Measurements from ENCODE around the gene INPP4A. TPM values are rescaled to one million over a fixed set of nuclear protein-coding genes. Genes with fewer than 3 reads are reported as not detected.

INPP4A gene
- total RNA-seq, 6 donors from 2014 or later, result 23.3 to 93.2 (median 36.5) TPM

DNA sequence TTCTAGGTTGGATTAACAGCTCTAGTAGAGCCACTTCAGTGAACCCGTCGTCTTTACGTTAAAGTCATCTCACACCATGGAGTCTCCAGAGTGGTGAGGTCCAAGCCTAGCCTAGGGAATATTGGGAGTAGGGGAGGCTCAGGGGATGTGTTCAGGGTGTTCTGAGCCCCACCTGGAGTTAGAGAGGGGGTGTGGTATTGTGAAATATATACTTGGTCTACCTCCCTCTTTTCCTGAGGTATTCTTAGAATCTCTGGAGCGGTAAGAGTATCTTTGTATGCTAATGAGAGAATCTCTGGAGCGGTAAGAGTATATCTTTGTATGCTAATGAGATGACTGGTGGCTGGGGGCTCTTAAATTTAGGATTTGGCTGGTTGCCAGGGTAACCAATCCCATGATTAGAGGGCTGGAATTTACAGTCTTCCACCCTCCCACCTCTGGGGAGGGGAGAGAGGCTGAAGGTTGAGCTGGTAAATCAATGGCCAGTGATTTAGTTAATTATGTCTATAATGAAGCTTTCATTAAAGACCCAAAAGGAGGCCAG, 69.5 kb downstream of the INPP4A start:
- ATAC-seq (ENCODE audit: low FRiP score in 2 of 2) (no peak), DNase-seq (no peak)
- TF ChIP-seq EP300 (IDR thresholded peaks at IDR 0.05) (no peak), POLR2A (IDR thresholded peaks at IDR 0.05) (no peak), POLR2AphosphoS5 (IDR thresholded peaks at IDR 0.05) (no peak)
- TF ChIP-seq, protein P1, sequence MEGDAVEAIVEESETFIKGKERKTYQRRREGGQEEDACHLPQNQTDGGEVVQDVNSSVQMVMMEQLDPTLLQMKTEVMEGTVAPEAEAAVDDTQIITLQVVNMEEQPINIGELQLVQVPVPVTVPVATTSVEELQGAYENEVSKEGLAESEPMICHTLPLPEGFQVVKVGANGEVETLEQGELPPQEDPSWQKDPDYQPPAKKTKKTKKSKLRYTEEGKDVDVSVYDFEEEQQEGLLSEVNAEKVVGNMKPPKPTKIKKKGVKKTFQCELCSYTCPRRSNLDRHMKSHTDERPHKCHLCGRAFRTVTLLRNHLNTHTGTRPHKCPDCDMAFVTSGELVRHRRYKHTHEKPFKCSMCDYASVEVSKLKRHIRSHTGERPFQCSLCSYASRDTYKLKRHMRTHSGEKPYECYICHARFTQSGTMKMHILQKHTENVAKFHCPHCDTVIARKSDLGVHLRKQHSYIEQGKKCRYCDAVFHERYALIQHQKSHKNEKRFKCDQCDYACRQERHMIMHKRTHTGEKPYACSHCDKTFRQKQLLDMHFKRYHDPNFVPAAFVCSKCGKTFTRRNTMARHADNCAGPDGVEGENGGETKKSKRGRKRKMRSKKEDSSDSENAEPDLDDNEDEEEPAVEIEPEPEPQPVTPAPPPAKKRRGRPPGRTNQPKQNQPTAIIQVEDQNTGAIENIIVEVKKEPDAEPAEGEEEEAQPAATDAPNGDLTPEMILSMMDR (IDR thresholded peaks at IDR 0.05), result no peak
- H3K4me3 ChIP-seq, result no peak overlapping the region
- H3K9me3 ChIP-seq, result no peaks in the 10 kb centered on the region
- H3K27me3 ChIP-seq, result no peaks in the 10 kb centered on the region
- WGBS, 2 donors, result 98 to 99% methylated on average over 5 of the region's 5 CpGs
- H3K36me3 ChIP-seq, result no peaks in the 10 kb centered on the region
- no peak overlapping the region for H3K27ac ChIP-seq
- peaks cover 8 to 42% (median 10%) of the 10 kb centered on the region in 4 donors for H3K4me1 ChIP-seq

DNA sequence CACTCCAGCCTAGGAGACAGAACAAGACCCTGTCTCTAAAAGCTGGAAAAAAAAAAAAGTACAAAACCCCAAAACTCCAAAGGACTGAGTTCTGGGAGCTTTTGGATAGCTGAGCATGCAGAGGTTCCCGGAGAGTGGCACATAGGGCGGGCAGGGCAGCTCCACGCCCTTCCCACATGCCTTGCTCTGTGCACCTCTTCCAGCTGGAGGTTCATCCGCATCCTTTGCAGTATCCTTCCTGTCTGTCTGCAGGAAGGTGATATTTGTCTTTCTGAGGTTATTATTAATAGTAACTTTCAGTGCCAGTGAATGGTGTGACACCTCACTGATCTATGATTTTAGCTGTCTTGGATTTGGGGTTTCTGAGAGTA, 70.2 kb downstream of the INPP4A start:
- ATAC-seq (ENCODE audit: low FRiP score in 2 of 2) (no peak), DNase-seq (no peak)
- WGBS, 2 donors, result 66 to 83% methylated on average over 4 of the region's 4 CpGs
- Histone ChIP-seq H3K4me1 (peaks cover 5 to 36% (median 8%) of the 10 kb centered on the region in 4 donors), H3K9me3 (no peaks in the 10 kb centered on the region), H3K4me3 (no peak overlapping the region), H3K36me3 (peaks cover 0 to 3% (median under 1%) of the 10 kb centered on the region in 4 donors), H3K27ac (peak overlapping the region in 1 of 4 donors; percentile 42), H3K27me3 (no peaks in the 10 kb centered on the region)
- TF ChIP-seq EP300 (IDR thresholded peaks at IDR 0.05) (no peak), POLR2AphosphoS5 (IDR thresholded peaks at IDR 0.05) (no peak), POLR2A (IDR thresholded peaks at IDR 0.05) (no peak)
- TF ChIP-seq, protein P1 (IDR thresholded peaks at IDR 0.05), result no peak

DNA sequence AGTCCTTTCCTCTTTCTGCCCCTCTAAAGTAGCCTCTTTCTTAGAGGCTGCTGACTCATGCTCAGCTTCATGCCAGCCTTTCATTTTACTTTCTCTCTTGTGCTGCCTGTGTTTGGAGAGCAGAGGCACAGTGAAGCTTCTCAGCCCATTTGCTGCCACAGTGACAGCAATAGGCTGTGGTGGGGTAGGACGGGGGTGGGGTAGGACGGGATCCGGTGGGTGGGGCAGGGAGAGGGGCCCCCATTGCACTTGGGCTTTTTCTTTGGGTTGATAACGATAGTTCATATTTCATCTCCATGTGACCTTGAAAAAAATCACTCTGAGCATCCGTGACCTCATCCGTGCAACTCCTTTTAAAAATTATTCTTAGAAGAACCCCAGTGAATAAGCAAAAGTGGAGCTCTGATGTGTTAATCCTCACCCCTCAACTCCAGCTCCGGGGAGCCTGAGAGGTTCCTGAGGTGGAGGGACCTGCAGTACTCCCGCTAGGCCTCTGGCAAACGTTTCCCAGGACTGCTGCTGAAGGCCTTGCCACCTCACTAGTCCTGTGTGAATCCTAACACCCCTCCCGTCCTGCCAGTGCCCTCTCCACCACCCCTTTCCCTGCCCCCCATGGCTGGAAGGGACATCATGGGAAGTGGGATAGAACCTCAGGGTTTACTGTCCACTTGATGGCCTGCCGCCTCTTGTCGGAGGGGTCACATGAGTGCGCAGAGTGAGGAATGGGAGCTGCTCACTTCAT, 70.8 kb downstream of the INPP4A start:
- H3K4me1 ChIP-seq, result peaks cover 5 to 36% (median 8%) of the 10 kb centered on the region in 4 donors
- WGBS, 2 donors, result 78% methylated on average over 13 of the region's 13 CpGs
- peaks cover 0 to 8% (median 2%) of the 10 kb centered on the region in 4 donors for H3K36me3 ChIP-seq
- ATAC-seq (ENCODE audit: low FRiP score in 2 of 2), result peak in 1 of 2 donors; percentile 17
- TF ChIP-seq POLR2AphosphoS5 (IDR thresholded peaks at IDR 0.05), result no peak
- no peak for TF ChIP-seq POLR2A (IDR thresholded peaks at IDR 0.05)
- TF ChIP-seq EP300 (IDR thresholded peaks at IDR 0.05), result no peak
- TF ChIP-seq, protein P1 (IDR thresholded peaks at IDR 0.05), result no peak
- no peaks in the 10 kb centered on the region for H3K9me3 ChIP-seq
- no peak for DNase-seq
- no peak overlapping the region for H3K4me3 ChIP-seq
- peak overlapping the region in 1 of 4 donors; percentile 42 for H3K27ac ChIP-seq
- H3K27me3 ChIP-seq, result no peaks in the 10 kb centered on the region

DNA sequence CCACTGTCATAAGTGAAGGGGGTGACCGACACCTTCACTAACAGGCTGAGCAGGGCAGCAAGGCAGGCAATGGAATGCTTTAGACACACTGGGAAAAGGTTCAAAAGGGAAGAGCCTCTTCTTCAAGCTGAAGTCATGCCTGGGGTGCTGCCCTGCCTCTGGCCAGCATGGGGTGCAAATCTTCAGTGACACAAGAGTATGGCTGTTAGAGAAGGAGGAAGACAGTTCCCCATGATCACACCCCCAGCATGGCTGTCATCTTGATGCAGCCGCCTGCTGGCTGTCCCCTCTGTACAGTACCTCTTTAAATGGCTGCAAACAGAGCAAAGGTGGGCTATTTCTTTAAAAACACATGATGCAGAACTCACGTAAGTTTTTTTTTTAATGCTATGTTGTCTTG, 71.9 kb downstream of the INPP4A start:
- Histone ChIP-seq H3K27ac (no peak overlapping the region), H3K27me3 (no peaks in the 10 kb centered on the region), H3K36me3 (peaks cover 0 to 18% (median 2%) of the 10 kb centered on the region in 4 donors), H3K9me3 (no peaks in the 10 kb centered on the region), H3K4me1 (peaks cover 5 to 36% (median 8%) of the 10 kb centered on the region in 4 donors), H3K4me3 (no peak overlapping the region)
- ATAC-seq (ENCODE audit: low FRiP score in 2 of 2) (no peak), DNase-seq (no peak)
- 67 to 89% methylated on average over 3 of the region's 3 CpGs for WGBS, 2 donors
- TF ChIP-seq POLR2A (IDR thresholded peaks at IDR 0.05) (no peak), POLR2AphosphoS5 (IDR thresholded peaks at IDR 0.05) (no peak)
- TF ChIP-seq, protein P1 (IDR thresholded peaks at IDR 0.05), result no peak

Measured in upper lobe of left lung (tissue), 6 donors.